OCI-M2 (cell line): Measurements from ENCODE around the gene MYBPH.

Experiments used
- DNase-seq: peaks from one replicate; lab custom pipeline; 2025; ENCODE audit not compliant: unreplicated experiment; lab: John Stamatoyannopoulos, UW

The MYBPH gene

GRCh38 chr1:203150511-203151297, 24.9 kb downstream of the MYBPH start:
- DNase-seq, result no peak

GRCh38 chr1:203149188-203149840, 26.3 kb downstream of the MYBPH start:
- no peak for DNase-seq

- no peak for DNase-seq
Measured at GRCh38 chr1:203148579-203148978, 27.0 kb downstream of the MYBPH start.

- DNase-seq, result no peak
Measured at GRCh38 chr1:203148127-203148526, 27.5 kb downstream of the MYBPH start.

GRCh38 chr1:203147376-203147775, 28.2 kb downstream of the MYBPH start:
- DNase-seq, result no peak

DNA sequence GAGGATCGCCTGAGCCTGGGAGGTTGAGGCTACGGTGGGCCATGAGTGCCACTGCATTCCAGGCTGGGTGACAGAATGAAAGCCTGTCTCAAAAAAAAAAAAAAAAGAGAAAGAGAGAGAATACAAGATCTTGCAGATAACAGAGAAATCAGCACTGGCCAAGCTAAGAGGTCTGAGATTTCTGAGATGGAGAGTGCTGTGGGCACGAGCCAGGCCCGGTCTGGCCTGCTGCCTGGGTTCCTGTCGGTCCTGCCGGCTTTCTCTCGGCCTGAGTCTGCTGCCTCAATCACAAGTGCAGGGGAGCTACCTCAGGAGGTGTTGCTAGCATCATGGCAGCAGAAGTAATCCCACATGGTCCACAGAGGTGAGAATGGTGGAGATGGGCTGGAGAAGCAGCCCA, 29.1 kb downstream of the MYBPH start:
- no peak for DNase-seq

DNA sequence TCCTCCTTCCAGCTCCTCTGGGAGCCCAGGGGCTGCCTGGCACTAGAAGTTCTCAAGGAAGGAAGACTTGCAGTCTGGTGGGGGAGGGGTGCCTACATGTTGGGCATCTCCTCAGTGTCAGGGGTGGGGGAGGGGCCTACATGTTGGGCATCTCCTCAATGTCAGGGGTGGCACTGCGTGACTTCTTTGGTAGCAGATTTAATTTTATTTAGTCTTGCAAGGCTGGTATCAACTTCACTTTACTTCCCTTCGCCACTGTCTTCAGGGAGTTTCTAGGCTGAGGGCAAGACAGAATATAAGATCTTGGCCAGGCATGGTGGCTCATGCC, 29.6 kb downstream of the MYBPH start:
- no peak for DNase-seq

GRCh38 chr1:203145321-203146041, 30.1 kb downstream of the MYBPH start:
- DNase-seq, result no peak

GRCh38 chr1:203144661-203145060, 31.0 kb downstream of the MYBPH start:
- no peak for DNase-seq

DNA sequence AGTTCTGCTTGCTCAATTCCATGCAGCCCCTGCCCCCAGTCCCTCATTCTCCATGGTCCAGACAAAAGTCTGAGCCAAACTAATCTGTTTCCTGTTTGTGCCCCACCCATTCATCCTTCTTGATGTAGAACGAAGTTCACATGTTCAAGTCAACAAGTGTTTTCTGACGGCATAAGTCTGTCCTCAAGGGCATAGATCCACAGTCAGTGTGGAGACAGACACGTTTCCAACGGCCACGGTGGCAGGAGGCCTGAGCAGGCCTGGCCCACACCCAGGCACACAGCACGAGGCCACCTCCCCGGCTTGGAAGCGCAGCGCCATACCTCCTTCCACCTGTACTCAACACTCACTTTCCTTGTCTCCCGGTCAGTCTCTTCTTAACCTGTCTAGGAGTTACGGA, 32.0 kb downstream of the MYBPH start:
- DNase-seq, result no peak

DNA sequence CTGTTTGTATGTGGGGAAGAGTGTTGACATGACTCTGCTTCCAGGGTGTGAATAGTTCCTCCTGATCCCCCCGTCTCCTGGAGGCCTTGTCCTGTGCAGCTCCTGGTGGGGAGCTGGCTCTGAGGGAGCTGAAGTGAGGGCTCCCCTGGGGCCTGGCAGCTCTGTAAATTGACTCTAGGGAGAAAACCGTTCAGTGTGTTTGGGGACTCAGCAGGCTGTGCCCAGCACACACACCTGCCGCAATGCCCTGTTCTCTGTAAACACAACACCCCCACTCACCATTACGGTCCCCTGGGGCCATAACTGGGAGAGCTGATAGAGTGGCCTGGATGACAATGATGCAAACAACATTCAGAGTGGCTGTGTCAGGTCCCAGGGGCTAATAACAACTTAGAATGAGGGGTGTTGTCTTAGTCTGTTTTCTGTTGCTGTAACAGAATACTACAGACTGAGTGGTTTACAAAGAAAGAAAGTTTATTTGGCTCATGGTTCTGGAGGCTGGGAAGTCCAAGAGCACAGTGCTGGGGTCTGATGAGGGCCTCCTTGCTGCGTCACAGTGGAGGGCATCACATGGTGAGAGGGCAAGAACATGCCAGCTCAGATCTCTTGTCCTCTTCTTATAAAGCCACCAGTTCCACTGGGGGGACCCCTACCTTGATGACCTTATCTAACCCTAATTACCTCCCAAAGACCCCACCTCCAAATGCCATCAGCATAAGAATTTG, 32.8 kb downstream of the MYBPH start:
- no peak for DNase-seq

DNA sequence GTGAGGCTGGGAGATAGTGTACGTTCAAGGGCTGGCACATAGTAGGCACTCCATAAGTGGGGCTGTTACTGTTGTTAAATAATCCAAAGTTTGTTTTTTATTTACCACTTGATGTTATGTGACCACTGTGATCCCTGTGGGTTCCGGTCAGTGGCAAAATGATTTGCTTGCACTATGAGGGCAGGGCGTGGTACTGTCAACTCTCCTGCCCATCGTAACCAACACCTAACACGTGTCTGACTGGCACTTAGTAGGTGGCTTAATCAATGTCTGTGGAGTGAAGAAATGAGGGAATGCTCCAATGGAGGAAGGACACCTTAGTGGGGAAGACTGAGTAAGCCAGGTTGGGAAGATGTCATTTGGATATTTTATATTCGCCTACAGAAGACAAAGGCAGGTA, 33.5 kb downstream of the MYBPH start:
- no peak for DNase-seq

DNA sequence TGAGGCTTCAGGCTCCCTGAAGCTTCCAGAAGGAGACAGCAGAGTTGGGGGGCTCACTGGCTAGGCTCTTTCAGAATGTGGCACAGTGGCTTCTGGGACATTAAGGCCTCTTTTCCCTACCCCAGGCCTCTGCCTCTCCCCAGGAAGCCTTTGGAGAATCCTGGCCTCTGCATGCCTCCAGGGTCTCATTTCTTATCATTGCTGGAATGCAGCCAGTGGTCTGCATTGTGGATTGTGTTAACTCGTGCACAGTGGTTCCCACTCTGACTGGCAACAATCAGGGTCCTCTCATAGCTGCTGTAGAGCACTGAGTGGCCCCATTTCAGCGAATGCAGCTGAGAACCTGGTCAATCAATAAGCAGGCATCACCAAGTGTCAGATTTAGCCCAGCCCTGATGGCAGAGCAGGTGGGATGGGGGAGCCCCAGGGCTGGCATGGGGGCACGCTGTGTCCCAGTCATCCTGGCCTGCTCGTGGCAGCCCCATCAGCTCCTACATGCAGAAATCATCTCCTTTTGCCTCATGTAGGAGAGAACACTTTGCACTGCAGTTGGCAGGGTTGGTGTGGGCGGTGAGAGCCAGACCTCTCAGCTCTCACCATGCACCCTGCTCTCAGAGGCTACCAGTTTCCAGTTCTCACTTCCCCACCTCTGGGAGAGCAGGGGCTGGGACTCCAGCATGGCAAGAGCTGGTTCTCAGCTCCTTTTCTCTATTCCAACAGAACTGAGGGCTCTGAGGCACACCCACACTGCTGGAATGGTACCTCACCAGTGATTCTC, 34.7 kb downstream of the MYBPH start:
- DNase-seq, result no peak

- no peak for DNase-seq
Measured at GRCh38 chr1:203139976-203140475, 35.6 kb downstream of the MYBPH start.

- no peak for DNase-seq
Measured at GRCh38 chr1:203138066-203138465, 37.6 kb downstream of the MYBPH start.

GRCh38 chr1:203137324-203137723, 38.3 kb downstream of the MYBPH start:
- DNase-seq, result no peak

- no peak for DNase-seq
Measured at GRCh38 chr1:203136409-203137042, 39.1 kb downstream of the MYBPH start.

DNA sequence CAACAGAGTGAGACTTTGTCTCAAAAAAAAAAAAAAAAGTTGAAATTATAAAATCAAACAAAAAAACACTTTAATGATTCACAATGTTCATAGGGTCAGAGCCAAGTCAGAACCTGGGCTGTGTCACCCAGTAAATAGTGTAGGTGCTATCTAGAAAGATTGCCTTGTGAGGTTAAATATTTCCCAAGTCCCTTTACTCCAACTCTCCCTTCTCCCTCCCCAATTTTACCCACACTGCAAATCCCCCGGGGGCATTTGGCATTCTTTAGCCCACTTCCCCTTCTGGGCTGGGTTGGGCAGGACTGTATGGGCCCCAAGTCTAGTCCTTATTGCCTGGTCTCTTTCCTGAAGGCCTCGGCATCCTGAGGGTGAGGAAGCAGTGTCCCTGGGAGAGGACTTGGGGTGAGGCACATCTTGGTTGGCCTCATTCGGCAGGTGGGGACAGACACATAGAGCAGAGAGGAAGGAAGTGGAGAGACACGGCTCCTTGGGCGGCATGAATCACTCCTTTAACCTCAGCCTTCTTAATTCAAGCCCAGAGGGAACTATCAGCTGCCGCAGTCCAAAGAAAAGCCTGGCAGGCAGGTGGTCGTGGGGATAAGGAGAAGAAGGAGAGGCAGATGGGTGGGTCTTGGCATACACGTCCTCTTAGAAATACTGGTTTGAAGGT, 39.9 kb downstream of the MYBPH start:
- DNase-seq, result no peak

DNA sequence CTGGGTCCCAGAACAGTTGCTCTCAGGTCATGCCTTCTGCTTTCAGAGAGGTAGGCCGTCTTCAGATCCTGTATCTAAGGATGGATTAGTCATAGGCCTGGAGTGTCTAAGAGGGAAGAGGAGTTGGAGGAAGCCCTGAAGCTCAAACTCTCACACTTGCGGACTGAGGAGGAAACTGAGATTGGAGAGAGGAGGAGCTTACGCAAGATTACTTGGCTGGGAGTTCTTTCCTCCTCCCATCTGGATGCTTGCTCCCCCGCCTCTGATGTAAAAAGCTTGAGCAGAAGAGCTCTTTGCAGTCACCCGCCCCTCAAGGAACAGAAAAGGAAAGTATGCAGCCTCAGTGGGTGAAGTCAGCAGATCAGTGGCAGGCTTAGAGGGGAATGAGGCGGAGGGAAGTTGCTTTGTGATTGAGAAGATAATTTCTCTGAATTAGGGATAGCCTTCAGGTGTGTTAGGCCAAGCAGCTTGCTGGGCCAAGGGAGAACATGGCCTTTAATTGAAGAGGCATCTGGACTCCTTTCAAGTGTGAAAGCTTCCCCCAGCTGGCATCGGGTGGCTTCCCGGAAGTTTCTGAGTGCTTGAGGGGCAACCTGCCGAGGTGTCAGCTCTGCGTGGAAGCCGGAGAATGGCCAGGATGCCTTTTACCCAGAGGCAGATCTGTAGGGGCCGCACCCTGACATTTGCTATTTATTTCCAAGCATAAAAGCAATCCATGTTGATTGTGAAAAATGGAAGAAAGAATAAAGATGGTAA, 41.5 kb downstream of the MYBPH start:
- DNase-seq, result no peak
